Astrocyte (in vitro differentiated cells and primary cell): Measurements from ENCODE around the gene TAS2R50.
"Not testable (repeated sequence)": the region's sequence is repeated elsewhere in the genome, so short reads cannot be mapped to it uniquely, and the experiment has no call there.

ENCODE experiments used
- EZH2 ChIP-seq: IDR thresholded peaks from 2 replicates; pipeline ENCODE4 v1.6.1; 2012; ENCODE audit warnings: mild to moderate bottlenecking, low read length, inconsistent platforms; ENCODE audit not compliant: insufficient read depth
- TF ChIP-seq, protein P1 (sequence below): IDR thresholded peaks from 2 replicates; pipeline ENCODE4 v1.5.1; 2011; ENCODE audit warnings: low read depth, mild to moderate bottlenecking, inconsistent platforms, low read length, moderate library complexity; ENCODE audit not compliant: insufficient read depth

DNA sequence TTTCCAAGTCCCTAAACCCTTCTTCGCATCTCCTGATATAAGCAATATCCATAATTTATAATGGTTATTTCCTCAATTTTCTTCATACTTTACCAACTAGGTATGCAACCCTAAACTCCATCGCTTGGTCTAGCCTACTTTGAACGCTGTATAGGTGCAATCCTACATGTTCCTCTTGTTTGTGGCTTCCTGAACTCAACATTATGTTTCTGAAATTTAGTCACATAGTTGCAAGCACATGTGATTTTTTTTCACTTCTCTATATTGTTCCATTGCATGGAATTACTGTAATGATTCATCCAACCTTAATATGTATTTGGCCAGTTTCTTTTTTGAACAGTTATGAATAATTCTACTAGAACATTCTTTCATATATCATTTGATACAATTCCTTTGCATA is 47.2 kb upstream of the TAS2R50 start:
- TF ChIP-seq, protein P1, sequence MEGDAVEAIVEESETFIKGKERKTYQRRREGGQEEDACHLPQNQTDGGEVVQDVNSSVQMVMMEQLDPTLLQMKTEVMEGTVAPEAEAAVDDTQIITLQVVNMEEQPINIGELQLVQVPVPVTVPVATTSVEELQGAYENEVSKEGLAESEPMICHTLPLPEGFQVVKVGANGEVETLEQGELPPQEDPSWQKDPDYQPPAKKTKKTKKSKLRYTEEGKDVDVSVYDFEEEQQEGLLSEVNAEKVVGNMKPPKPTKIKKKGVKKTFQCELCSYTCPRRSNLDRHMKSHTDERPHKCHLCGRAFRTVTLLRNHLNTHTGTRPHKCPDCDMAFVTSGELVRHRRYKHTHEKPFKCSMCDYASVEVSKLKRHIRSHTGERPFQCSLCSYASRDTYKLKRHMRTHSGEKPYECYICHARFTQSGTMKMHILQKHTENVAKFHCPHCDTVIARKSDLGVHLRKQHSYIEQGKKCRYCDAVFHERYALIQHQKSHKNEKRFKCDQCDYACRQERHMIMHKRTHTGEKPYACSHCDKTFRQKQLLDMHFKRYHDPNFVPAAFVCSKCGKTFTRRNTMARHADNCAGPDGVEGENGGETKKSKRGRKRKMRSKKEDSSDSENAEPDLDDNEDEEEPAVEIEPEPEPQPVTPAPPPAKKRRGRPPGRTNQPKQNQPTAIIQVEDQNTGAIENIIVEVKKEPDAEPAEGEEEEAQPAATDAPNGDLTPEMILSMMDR: not testable (repeated sequence)
- TF ChIP-seq EZH2: not testable (repeated sequence)
